K562 (cell line): Measurements from ENCODE around the gene TMEM267. TPM values are rescaled to one million over a fixed set of nuclear protein-coding genes. Genes with fewer than 3 reads are reported as not detected.
A peak's percentile ranks its signal among the peaks of the same experiment; 100 is the strongest.

ENCODE experiments used
- ARID3B ChIP-seq: fragments of 250-450 bp; sonication (Bioruptor Pico); IDR thresholded peaks from 2 replicates; pipeline ENCODE4 v1.4.0; 2020; ENCODE audit warnings: borderline replicate concordance
- ESRRA ChIP-seq: fragments of 450-650 bp; IDR thresholded peaks from 2 replicates; pipeline ENCODE4 v1.6.1; 2014; ENCODE audit warnings: low read depth, mild to moderate bottlenecking, moderate library complexity, borderline replicate concordance
- GTF2E2 ChIP-seq: fragments of 200-800 bp; sonication (Bioruptor generic); IDR thresholded peaks from 2 replicates; pipeline ENCODE4 v1.6.1; 2016; ENCODE audit warnings: missing genetic modification characterization, missing compliant biosample characterization
- HNRNPLL ChIP-seq: fragments of 200-400 bp; formaldehyde crosslinking; IDR thresholded peaks from 2 replicates; pipeline ENCODE4 v1.6.1; 2017; ENCODE audit warnings: low read length, low read depth, mild to moderate bottlenecking; ENCODE audit not compliant: poor library complexity, severe bottlenecking
- HOMEZ ChIP-seq: fragments of 250-450 bp; sonication (Bioruptor Pico); IDR thresholded peaks from 2 replicates; pipeline ENCODE4 v1.4.0; 2020; ENCODE audit warnings: mild to moderate bottlenecking, moderate library complexity
- NR1H2 ChIP-seq: sonication (generic); formaldehyde crosslinking; IDR thresholded peaks from 2 replicates; pipeline ENCODE4 v1.4.0; 2020; ENCODE audit warnings: mild to moderate bottlenecking, missing genetic modification reagents
- TAF15 ChIP-seq: fragments of 200-400 bp; formaldehyde crosslinking; IDR thresholded peaks from 2 replicates; pipeline ENCODE4 v1.6.1; 2017; ENCODE audit warnings: mild to moderate bottlenecking, low read depth, low read length, moderate library complexity
- TSHZ1 ChIP-seq: fragments of 250-450 bp; sonication (Bioruptor Pico); IDR thresholded peaks from 2 replicates; pipeline ENCODE4 v1.4.0; 2020; ENCODE audit warnings: mild to moderate bottlenecking, moderate library complexity
- ZNF717 ChIP-seq: fragments of 250-450 bp; sonication (Bioruptor Pico); IDR thresholded peaks from 2 replicates; pipeline ENCODE4 v1.5.0; 2021
- ZNF77 ChIP-seq: fragments of 250-450 bp; sonication (Bioruptor Pico); IDR thresholded peaks from 2 replicates; pipeline ENCODE4 v1.5.0; 2020
- polyA plus RNA-seq, 8 experiments: library from polyadenylated mRNA; depleted of rRNA in 4 of 8; stranded (reverse) in 5 of 8; unstranded in 3 of 8; fragments of >200 nt; fragmentation: Nextera tagmentation in 2 of 8; fragmentation: Illumina TruSeq in 1 of 8; extraction: Ambion mirVana in 2 of 8; extraction: Trizol in 1 of 8; gene quantifications; 2 replicates each; pipeline versions ENCODE4 v1.2.1 to v1.2.3, GENCODE V29; 2011 to 2014; ENCODE audit warnings: inconsistent platforms in 1 of 8, missing spikeins in 1 of 8
- total RNA-seq, 7 experiments: library from RNA; depleted of rRNA in 6 of 7; stranded (reverse); fragments of >200 nt in 6 of 7; fragmentation: Illumina TruSeq in 2 of 7; extraction: Trizol in 2 of 7; gene quantifications; 2 replicates each; pipeline versions ENCODE4 v1.2.1 to v1.2.3, GENCODE V29; 2011 to 2021; ENCODE audit warnings: low replicate concordance in 1 of 7
- TF ChIP-seq, protein P1 (sequence below): sonication (generic); formaldehyde crosslinking; IDR thresholded peaks from 2 replicates; pipeline ENCODE4 v1.8.0; 2023; ENCODE audit warnings: missing genetic modification reagents, mild to moderate bottlenecking, borderline replicate concordance
- TF ChIP-seq, protein P2 (sequence below), 2 experiments: fragments of 200-800 bp in 1 of 2; sonication (Bioruptor generic) in 1 of 2; sonication (generic) in 1 of 2; formaldehyde crosslinking in 1 of 2; IDR thresholded peaks in 1 of 2; conservative IDR thresholded peaks in 1 of 2; 2 replicates each; pipeline versions ENCODE4 v1.5.0 to v1.6.1; 2016 to 2020; ENCODE audit warnings: missing compliant biosample characterization in 1 of 2, missing genetic modification characterization in 1 of 2, missing genetic modification reagents in 1 of 2

The TMEM267 gene
- total and polyA plus RNA-seq, 9 of the 15 experiments (the other 6 are each of a cell fraction or from before 2014, with no cell fraction given), result 8.1 to 61.1 (median 17.8) TPM

GRCh38 chr5:43515678-43516048 lies 32.0 kb upstream of the TMEM267 start (continued):
- TF ChIP-seq TSHZ1 (CRISPR knock-in tag) (no peak), ESRRA (no peak), TAF15 (no peak), ARID3B (CRISPR knock-in tag) (no peak), HNRNPLL (no peak), ZNF717 (CRISPR knock-in tag) (no peak), GTF2E2 (tag) (no peak), HOMEZ (CRISPR knock-in tag) (no peak), NR1H2 (CRISPR knock-in tag) (no peak), ZNF77 (CRISPR knock-in tag) (no peak)
- TF ChIP-seq, protein P1, sequence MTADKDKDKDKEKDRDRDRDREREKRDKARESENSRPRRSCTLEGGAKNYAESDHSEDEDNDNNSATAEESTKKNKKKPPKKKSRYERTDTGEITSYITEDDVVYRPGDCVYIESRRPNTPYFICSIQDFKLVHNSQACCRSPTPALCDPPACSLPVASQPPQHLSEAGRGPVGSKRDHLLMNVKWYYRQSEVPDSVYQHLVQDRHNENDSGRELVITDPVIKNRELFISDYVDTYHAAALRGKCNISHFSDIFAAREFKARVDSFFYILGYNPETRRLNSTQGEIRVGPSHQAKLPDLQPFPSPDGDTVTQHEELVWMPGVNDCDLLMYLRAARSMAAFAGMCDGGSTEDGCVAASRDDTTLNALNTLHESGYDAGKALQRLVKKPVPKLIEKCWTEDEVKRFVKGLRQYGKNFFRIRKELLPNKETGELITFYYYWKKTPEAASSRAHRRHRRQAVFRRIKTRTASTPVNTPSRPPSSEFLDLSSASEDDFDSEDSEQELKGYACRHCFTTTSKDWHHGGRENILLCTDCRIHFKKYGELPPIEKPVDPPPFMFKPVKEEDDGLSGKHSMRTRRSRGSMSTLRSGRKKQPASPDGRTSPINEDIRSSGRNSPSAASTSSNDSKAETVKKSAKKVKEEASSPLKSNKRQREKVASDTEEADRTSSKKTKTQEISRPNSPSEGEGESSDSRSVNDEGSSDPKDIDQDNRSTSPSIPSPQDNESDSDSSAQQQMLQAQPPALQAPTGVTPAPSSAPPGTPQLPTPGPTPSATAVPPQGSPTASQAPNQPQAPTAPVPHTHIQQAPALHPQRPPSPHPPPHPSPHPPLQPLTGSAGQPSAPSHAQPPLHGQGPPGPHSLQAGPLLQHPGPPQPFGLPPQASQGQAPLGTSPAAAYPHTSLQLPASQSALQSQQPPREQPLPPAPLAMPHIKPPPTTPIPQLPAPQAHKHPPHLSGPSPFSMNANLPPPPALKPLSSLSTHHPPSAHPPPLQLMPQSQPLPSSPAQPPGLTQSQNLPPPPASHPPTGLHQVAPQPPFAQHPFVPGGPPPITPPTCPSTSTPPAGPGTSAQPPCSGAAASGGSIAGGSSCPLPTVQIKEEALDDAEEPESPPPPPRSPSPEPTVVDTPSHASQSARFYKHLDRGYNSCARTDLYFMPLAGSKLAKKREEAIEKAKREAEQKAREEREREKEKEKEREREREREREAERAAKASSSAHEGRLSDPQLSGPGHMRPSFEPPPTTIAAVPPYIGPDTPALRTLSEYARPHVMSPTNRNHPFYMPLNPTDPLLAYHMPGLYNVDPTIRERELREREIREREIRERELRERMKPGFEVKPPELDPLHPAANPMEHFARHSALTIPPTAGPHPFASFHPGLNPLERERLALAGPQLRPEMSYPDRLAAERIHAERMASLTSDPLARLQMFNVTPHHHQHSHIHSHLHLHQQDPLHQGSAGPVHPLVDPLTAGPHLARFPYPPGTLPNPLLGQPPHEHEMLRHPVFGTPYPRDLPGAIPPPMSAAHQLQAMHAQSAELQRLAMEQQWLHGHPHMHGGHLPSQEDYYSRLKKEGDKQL (CRISPR knock-in tag), result no peak
- TF ChIP-seq, protein P2, sequence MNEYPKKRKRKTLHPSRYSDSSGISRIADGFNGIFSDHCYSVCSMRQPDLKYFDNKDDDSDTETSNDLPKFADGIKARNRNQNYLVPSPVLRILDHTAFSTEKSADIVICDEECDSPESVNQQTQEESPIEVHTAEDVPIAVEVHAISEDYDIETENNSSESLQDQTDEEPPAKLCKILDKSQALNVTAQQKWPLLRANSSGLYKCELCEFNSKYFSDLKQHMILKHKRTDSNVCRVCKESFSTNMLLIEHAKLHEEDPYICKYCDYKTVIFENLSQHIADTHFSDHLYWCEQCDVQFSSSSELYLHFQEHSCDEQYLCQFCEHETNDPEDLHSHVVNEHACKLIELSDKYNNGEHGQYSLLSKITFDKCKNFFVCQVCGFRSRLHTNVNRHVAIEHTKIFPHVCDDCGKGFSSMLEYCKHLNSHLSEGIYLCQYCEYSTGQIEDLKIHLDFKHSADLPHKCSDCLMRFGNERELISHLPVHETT (CRISPR knock-in tag; conservative IDR thresholded peaks at IDR 0.05 in 1 of 2, IDR thresholded peaks at IDR 0.05 in 1 of 2), result 0 out of 4 replicates have a peak, but pooled peaks of 1 of the 2 experiments have one; percentile 7
